ENCODE measurements around the gene RBM46. TPM values are rescaled to one million over a fixed set of nuclear protein-coding genes. Genes with fewer than 3 reads are reported as not detected.

RBM46 gene
- total and polyA plus RNA-seq, 12 donors = 0.05 to 0.08 TPM; not detected in 10

- no peak for TF ChIP-seq CTCF (IDR thresholded peaks at IDR 0.05)
- TF ChIP-seq POLR2A (IDR thresholded peaks at IDR 0.05) = no peak
- Histone ChIP-seq H3K4me1 (replicated peaks in 1 of 2) (no peaks in the 10 kb centered on the region), H3K4me3 (no peak overlapping the region), H3K27ac (no peak overlapping the region), H3K9me3 (replicated peaks in 1 of 3) (no peaks in the 10 kb centered on the region), H3K27me3 (no peaks in the 10 kb centered on the region), H3K36me3 (replicated peaks in 1 of 2) (no peaks in the 10 kb centered on the region)
- no peak for DNase-seq
- 73 to 81% (median 77%) methylated on average over 2 of the region's 2 CpGs for WGBS, 4 donors
- intact Hi-C loops (cut with DNase I) = no loop called here
These were observed 20.2 kb upstream of the RBM46 start for GRCh38 chr4:154760895-154761294.

GRCh38 chr4:154778264-154778663, 2.8 kb upstream of the RBM46 start:
- DNase-seq = no peak
- WGBS, 4 donors = 56 to 85% (median 77%) methylated on average over 1 of the region's 1 CpG
- intact Hi-C loops (cut with DNase I) = no loop called here
- no peaks in the 10 kb centered on the region for H3K36me3 ChIP-seq (replicated peaks in 1 of 2)
- peaks cover 5% of the 10 kb centered on the region for H3K27me3 ChIP-seq
- no peak overlapping the region for H3K4me3 ChIP-seq
- TF ChIP-seq POLR2A (IDR thresholded peaks at IDR 0.05) = no peak
- no peak overlapping the region for H3K27ac ChIP-seq
- no peaks in the 10 kb centered on the region for H3K4me1 ChIP-seq (replicated peaks in 1 of 2)
- no peaks in the 10 kb centered on the region for H3K9me3 ChIP-seq (replicated peaks in 1 of 3)

- no peaks in the 10 kb centered on the region for H3K4me1 ChIP-seq (replicated peaks in 1 of 2)
- no peaks in the 10 kb centered on the region for H3K36me3 ChIP-seq (replicated peaks in 1 of 2)
- no peak overlapping the region for H3K27ac ChIP-seq
- DNase-seq = no peak
- no peak overlapping the region for H3K4me3 ChIP-seq
- peak; percentile 25 to 57 (median 46) for TF ChIP-seq CTCF (IDR thresholded peaks at IDR 0.05)
- no peak for TF ChIP-seq POLR2A (IDR thresholded peaks at IDR 0.05)
- WGBS, 4 donors = 32 to 45% (median 35%) methylated on average over 3 of the region's 3 CpGs
- intact Hi-C loops (cut with DNase I) = no loop called here
- H3K9me3 ChIP-seq (replicated peaks in 1 of 3) = no peaks in the 10 kb centered on the region
- H3K27me3 ChIP-seq = peaks cover 5% of the 10 kb centered on the region
These were observed 1.6 kb upstream of the RBM46 start for GRCh38 chr4:154779362-154779947.

GRCh38 chr4:154781983-154782293, 866 bp downstream of the RBM46 start:
- no peak for DNase-seq
- H3K27me3 ChIP-seq = peaks cover 5% of the 10 kb centered on the region
- H3K9me3 ChIP-seq (replicated peaks in 1 of 3) = no peaks in the 10 kb centered on the region
- no peak overlapping the region for H3K4me3 ChIP-seq
- no peaks in the 10 kb centered on the region for H3K36me3 ChIP-seq (replicated peaks in 1 of 2)
- TF ChIP-seq POLR2A (IDR thresholded peaks at IDR 0.05) = no peak
- TF ChIP-seq CTCF (IDR thresholded peaks at IDR 0.05) = no peak
- intact Hi-C loops (cut with DNase I) = loop anchor here in 1 of 2 donors (10.0 kb wide), 1 partner anchor 147 kb away; no protein-coding TSS in a partner anchor
- H3K27ac ChIP-seq = no peak overlapping the region
- WGBS, 4 donors = 75 to 80% (median 78%) methylated on average over 18 of the region's 18 CpGs
- no peaks in the 10 kb centered on the region for H3K4me1 ChIP-seq (replicated peaks in 1 of 2)

- Histone ChIP-seq H3K27me3 (no peaks in the 10 kb centered on the region), H3K9me3 (replicated peaks in 1 of 3) (no peaks in the 10 kb centered on the region), H3K4me3 (no peak overlapping the region), H3K36me3 (replicated peaks in 1 of 2) (no peaks in the 10 kb centered on the region), H3K27ac (no peak overlapping the region), H3K4me1 (replicated peaks in 1 of 2) (no peaks in the 10 kb centered on the region)
- DNase-seq = no peak
- WGBS, 4 donors = 11 to 15% (median 14%) methylated on average over 3 of the region's 3 CpGs
- TF ChIP-seq CTCF (IDR thresholded peaks at IDR 0.05) (peak; percentile 46 to 86 (median 60)), POLR2A (IDR thresholded peaks at IDR 0.05) (no peak)
- intact Hi-C loops (cut with DNase I) = no loop called here
These were observed 26.1 kb downstream of the RBM46 start for GRCh38 chr4:154807042-154807630.

All from adrenal gland (tissue), 12 donors.